OCI-LY7 (cell line): ENCODE data around the gene VKORC1L1. TPM values are rescaled to one million over a fixed set of nuclear protein-coding genes. Genes with fewer than 3 reads are reported as not detected.
A peak's percentile ranks its signal among the peaks of the same experiment; 100 is the strongest.

ENCODE experiments used
- BruUV-seq: library from RNA; stranded (reverse); fragments of 400-500 nt; replicated peaks from 2 replicates; lab custom pipeline; 2021; lab: Mats Ljungman, UMichigan
- CTCF ChIA-PET: fragments of 300-600 bp; sonication (Branson Sonifier 250); formaldehyde crosslinking; loops from one replicate; lab custom pipeline; 2022; ENCODE audit warnings: antibody characterized with exemption; ENCODE audit not compliant: unreplicated experiment; lab: Charles Lee
- POLR2A ChIA-PET: fragments of 300-600 bp; sonication (Branson Sonifier 250); formaldehyde crosslinking; loops from one replicate; lab custom pipeline; 2022; ENCODE audit warnings: antibody characterized with exemption; lab: Charles Lee
- DNase-seq: peaks from one replicate; pipeline ENCODE4 v3.0.0-alpha.2; 2015; ENCODE audit warnings: low spot score
- H2AFZ ChIP-seq: fragments of 200-600 bp; sonication (generic), shearing (Covaris generic); 2 replicates; pipeline ENCODE4 v1.6.1; 2014; ENCODE audit warnings: mild to moderate bottlenecking, antibody characterized with exemption, low read length, moderate library complexity
- H3K27ac ChIP-seq: fragments of 200-600 bp; sonication (generic); 2 replicates; pipeline ENCODE4 v1.5.1; 2014; ENCODE audit warnings: mixed run types, low read depth, mild to moderate bottlenecking, moderate library complexity, low read length, inconsistent platforms; ENCODE audit not compliant: poor library complexity, severe bottlenecking
- H3K36me3 ChIP-seq: fragments of 200-600 bp; sonication (generic); 2 replicates; pipeline ENCODE4 v1.6.1; 2014; ENCODE audit warnings: mild to moderate bottlenecking, antibody characterized with exemption, low read length, moderate library complexity, mixed read lengths; ENCODE audit not compliant: insufficient read depth
- H3K4me1 ChIP-seq: fragments of 200-600 bp; sonication (generic); 2 replicates; pipeline ENCODE4 v1.5.1; 2014; ENCODE audit warnings: mild to moderate bottlenecking, low read length; ENCODE audit not compliant: insufficient read depth, poor library complexity, severe bottlenecking
- H3K4me2 ChIP-seq: fragments of 200-600 bp; sonication (generic); 2 replicates; pipeline ENCODE4 v1.6.1; 2014; ENCODE audit warnings: mild to moderate bottlenecking, low read length
- H3K4me3 ChIP-seq: fragments of 200-600 bp; sonication (generic); 2 replicates; pipeline ENCODE4 v1.5.1; 2014; ENCODE audit warnings: mild to moderate bottlenecking, low read depth, low read length; ENCODE audit not compliant: poor library complexity, severe bottlenecking
- H3K79me2 ChIP-seq: fragments of 200-600 bp; sonication (generic); 2 replicates; pipeline ENCODE4 v1.6.1; 2016; ENCODE audit warnings: low read depth, mild to moderate bottlenecking, low read length, moderate library complexity, mixed read lengths; ENCODE audit not compliant: insufficient read depth
- H3K9me2 ChIP-seq: fragments of 200-600 bp; sonication (generic); 2 replicates; pipeline ENCODE4 v1.6.1; 2016; ENCODE audit warnings: mild to moderate bottlenecking, low read length, mixed read lengths; ENCODE audit not compliant: insufficient read depth
- H3K9me3 ChIP-seq: fragments of 200-600 bp; sonication (generic); 2 replicates; pipeline ENCODE4 v1.6.1; 2014; ENCODE audit warnings: mild to moderate bottlenecking, mixed run types, low read length, mixed read lengths
- H4K20me1 ChIP-seq: fragments of 200-600 bp; sonication (generic); 2 replicates; pipeline ENCODE4 v1.6.1; 2014; ENCODE audit warnings: mild to moderate bottlenecking, antibody characterized with exemption, low read length, moderate library complexity, mixed read lengths; ENCODE audit not compliant: insufficient read depth
- CTCF ChIP-seq: fragments of 200-600 bp; sonication (generic); conservative IDR thresholded peaks from 2 replicates; pipeline ENCODE4 v1.5.1; 2014; ENCODE audit warnings: mild to moderate bottlenecking, antibody characterized with exemption, low read length, moderate library complexity, mixed read lengths
- EZH2phosphoT487 ChIP-seq: fragments of 200-600 bp; sonication (generic); IDR thresholded peaks from 2 replicates; pipeline ENCODE4 v1.6.1; 2018; ENCODE audit warnings: low read depth, borderline replicate concordance, mild to moderate bottlenecking, mixed run types, antibody characterized with exemption, low read length, moderate library complexity, mixed read lengths
- intact Hi-C: fragments of 100-400 bp; cut with micrococcal nuclease; formaldehyde crosslinking; loops from one replicate; pipeline ENCODE4 v1.10.0; 2022; ENCODE audit not compliant: unreplicated experiment
- total RNA-seq, 2 experiments: library from RNA; depleted of rRNA in 1 of 2; stranded (reverse); fragments of >200 nt in 1 of 2; shearing (Covaris generic) in 1 of 2; gene quantifications; 2 replicates each; pipeline ENCODE4 v1.2.3, GENCODE V29; 2014 to 2022

VKORC1L1 gene
- total RNA-seq, 2 experiments from 2014 or later, result 17.4 to 31.9 TPM

- peak within 1 kb of the TSS; percentile 97 for H2AFZ ChIP-seq
- H3K4me2 ChIP-seq, result peak within 1 kb of the TSS; percentile 86
- DNase-seq, result peak; percentile 95
- intact Hi-C loops, result loop anchor here (1.0 to 5.0 kb wide), 4 partner anchors 95 to 231 kb away; partner anchors contain the start of genes ASL and CRCP
- H4K20me1 ChIP-seq, result 0 out of 2 replicates have a peak, but pooled peaks cover 3% of the 10 kb centered on the region
- POLR2A ChIA-PET, result interaction anchor here (0.6 to 1.2 kb wide), 4 partner anchors 8 to 212 kb away, joined by 3 to 4 read pairs (median 4); no protein-coding TSS in a partner anchor
- peaks cover 25% of the 10 kb centered on the region for H3K36me3 ChIP-seq
- no peaks in the 10 kb centered on the region for H3K9me3 ChIP-seq
- CTCF ChIA-PET, result no interaction called here
- H3K9me2 ChIP-seq, result no peaks in the 10 kb centered on the region
- peak within 1 kb of the TSS; percentile 90 for H3K4me3 ChIP-seq
- H3K27ac ChIP-seq, result peak within 1 kb of the TSS; percentile 54
- peaks cover 19% of the 10 kb centered on the region for H3K79me2 ChIP-seq
- BruUV-seq, result no TSS peak
- peaks cover 14% of the 10 kb centered on the region for H3K4me1 ChIP-seq
- TF ChIP-seq EZH2phosphoT487, result no peak
- TF ChIP-seq CTCF, result no peak
Observed at GRCh38 chr7:65981965-65982792, 109.3 kb downstream of the VKORC1L1 start, which contains the start of gene GUSB. GUSB (minus strand) TSS chr7:65982213; CDS start chr7:65982183, 30 bp downstream.

GRCh38 chr7:65983965-65984658, 111.2 kb downstream of the VKORC1L1 start:
- H3K4me2 ChIP-seq, result no peak overlapping the region
- intact Hi-C loops, result loop anchor here (2.0 to 5.0 kb wide), 2 partner anchors 93 to 233 kb away; partner anchors contain the start of gene ASL
- H3K27ac ChIP-seq, result no peak overlapping the region
- TF ChIP-seq CTCF (no peak), EZH2phosphoT487 (no peak)
- peaks cover 12% of the 10 kb centered on the region for H3K36me3 ChIP-seq
- no peak overlapping the region for H2AFZ ChIP-seq
- no peaks in the 10 kb centered on the region for H3K9me2 ChIP-seq
- H3K9me3 ChIP-seq, result no peaks in the 10 kb centered on the region
- POLR2A ChIA-PET, result interaction anchor here (0.6 kb wide), 1 partner anchor 180 kb away, joined by 4 read pairs; no protein-coding TSS in a partner anchor
- no peak overlapping the region for H3K4me3 ChIP-seq
- H4K20me1 ChIP-seq, result 0 out of 2 replicates have a peak, but pooled peaks cover 3% of the 10 kb centered on the region
- CTCF ChIA-PET, result no interaction called here
- H3K4me1 ChIP-seq, result peaks cover 14% of the 10 kb centered on the region
- H3K79me2 ChIP-seq, result peaks cover 19% of the 10 kb centered on the region
- no peak for DNase-seq
- no TSS peak for BruUV-seq
